ENCODE data around the gene FBXW11.

- TF ChIP-seq POLR2A (IDR thresholded peaks at IDR 0.05) (no peak), CTCF (IDR thresholded peaks at IDR 0.05) (peak in 1 of 3 experiments; percentile 17)
Measured at GRCh38 chr5:171858303-171858702, 148.1 kb downstream of the FBXW11 start.
